ENCODE measurements around the gene KIRREL3. TPM values are rescaled to one million over a fixed set of nuclear protein-coding genes. Genes with fewer than 3 reads are reported as not detected.

The KIRREL3 gene
- total and polyA plus RNA-seq, 5 donors from 2014 or later, result not detected

DNA sequence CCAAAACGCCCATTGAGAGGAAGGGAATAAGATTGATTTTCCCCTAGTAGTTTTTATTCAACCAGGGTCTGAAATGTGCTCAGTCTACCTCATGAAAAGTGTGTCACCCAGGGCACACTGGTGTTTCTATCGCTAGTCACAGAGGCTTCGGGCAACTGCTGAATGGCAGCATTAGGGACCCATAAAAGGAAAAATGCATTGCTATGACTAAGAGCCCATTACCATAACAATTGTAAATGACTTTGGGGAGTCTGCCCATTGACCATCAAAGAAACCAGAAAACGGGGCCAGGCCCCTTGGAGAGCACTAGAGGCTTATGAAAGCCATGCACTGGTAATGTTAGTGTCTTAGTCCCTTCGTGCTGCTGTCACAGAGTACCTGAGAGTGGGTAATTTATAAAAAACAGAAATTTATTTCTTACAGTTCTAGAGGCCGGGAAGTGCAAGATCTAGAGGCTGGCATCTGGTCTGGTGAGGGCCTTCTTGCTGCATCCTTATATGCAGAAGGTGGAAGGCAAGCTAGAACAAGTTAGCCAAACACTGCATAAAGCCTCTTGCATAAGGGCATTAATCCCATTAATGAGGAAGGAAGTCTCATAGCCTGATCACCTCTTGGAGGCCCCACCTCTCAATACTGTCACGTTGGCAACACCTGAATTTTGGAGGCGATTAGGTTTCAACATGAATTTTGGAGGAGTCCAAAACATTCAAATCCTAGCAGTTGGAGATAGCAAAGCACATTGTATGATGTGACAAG, 338.4 kb downstream of the KIRREL3 start:
- no peaks in the 10 kb centered on the region for H3K27me3 ChIP-seq (ENCODE audit: control insufficient read depth, insufficient read depth, low read length)
- Mint-ChIP-seq H3K27ac (no peak overlapping the region), H3K4me3 (no peak overlapping the region), H3K27me3 (peaks cover 6% of the 10 kb centered on the region), H3K4me1 (no peaks in the 10 kb centered on the region), H3K9me3 (peaks cover 0 to 3% (median 0%) of the 10 kb centered on the region in 7 donors), H3K36me3 (no peaks in the 10 kb centered on the region)
- H3K4me3 ChIP-seq (ENCODE audit: low read depth, low read length), result no peak overlapping the region
- no peak overlapping the region for H3K27ac ChIP-seq (ENCODE audit: insufficient read depth, low read length, poor library complexity, severe bottlenecking)
- no peaks in the 10 kb centered on the region for H3K9me3 ChIP-seq (ENCODE audit: control insufficient read depth in 2 of 2, low read length in 2 of 2)
- H3K4me1 ChIP-seq (ENCODE audit: control insufficient read depth, insufficient read depth, low read length, poor library complexity, severe bottlenecking), result no peaks in the 10 kb centered on the region
- DNase-seq (no peak), ATAC-seq (ENCODE audit: low read depth in 2 of 2) (no peak)
- H3K36me3 ChIP-seq (ENCODE audit: control insufficient read depth, insufficient read depth, low read length), result no peaks in the 10 kb centered on the region

DNA sequence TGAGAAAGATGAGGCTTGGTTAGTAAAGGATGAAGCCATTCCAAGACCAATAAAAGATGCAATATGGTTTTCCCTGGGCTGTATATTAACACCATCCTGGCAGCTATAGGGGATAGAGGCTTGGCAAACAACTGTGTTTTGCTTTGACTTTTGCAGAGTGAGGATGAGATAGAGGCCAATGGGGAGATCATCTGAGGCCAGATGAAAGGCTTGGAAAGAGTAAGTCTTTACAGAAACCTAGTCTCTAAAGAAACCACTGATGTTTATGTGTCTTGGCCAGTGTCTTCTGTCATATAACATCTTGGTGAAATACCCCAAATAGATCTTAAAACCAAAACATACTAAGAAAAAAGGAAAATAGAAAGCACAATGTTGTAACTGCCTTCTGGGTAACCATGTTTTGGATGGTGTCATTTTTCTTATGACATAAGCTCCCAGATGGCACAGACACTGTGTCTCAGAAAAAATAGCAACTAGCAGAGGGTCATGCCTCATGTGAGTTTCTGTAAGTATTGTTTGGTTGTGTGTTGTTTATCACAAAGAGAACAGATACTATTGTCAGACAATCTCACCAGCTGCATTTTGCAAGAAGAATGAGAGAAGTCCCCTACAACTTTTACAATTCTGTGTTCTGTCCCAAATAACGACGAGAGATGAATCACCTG, 339.7 kb downstream of the KIRREL3 start:
- H3K27me3 ChIP-seq (ENCODE audit: control insufficient read depth, insufficient read depth, low read length), result no peaks in the 10 kb centered on the region
- H3K4me3 ChIP-seq (ENCODE audit: low read depth, low read length), result no peak overlapping the region
- H3K9me3 Mint-ChIP-seq, result peaks cover 0 to 3% (median 0%) of the 10 kb centered on the region in 7 donors
- no peaks in the 10 kb centered on the region for H3K4me1 Mint-ChIP-seq
- no peaks in the 10 kb centered on the region for H3K36me3 Mint-ChIP-seq
- H3K4me3 Mint-ChIP-seq, result no peak overlapping the region
- H3K27me3 Mint-ChIP-seq, result peaks cover 5% of the 10 kb centered on the region
- H3K27ac ChIP-seq (ENCODE audit: insufficient read depth, low read length, poor library complexity, severe bottlenecking), result no peak overlapping the region
- DNase-seq (no peak), ATAC-seq (ENCODE audit: low read depth in 2 of 2) (no peak)
- H3K9me3 ChIP-seq (ENCODE audit: control insufficient read depth in 2 of 2, low read length in 2 of 2), result no peaks in the 10 kb centered on the region
- no peaks in the 10 kb centered on the region for H3K4me1 ChIP-seq (ENCODE audit: control insufficient read depth, insufficient read depth, low read length, poor library complexity, severe bottlenecking)
- no peaks in the 10 kb centered on the region for H3K36me3 ChIP-seq (ENCODE audit: control insufficient read depth, insufficient read depth, low read length)
- no peak overlapping the region for H3K27ac Mint-ChIP-seq

GRCh38 chr11:126660321-126660720, 340.2 kb downstream of the KIRREL3 start:
- no peaks in the 10 kb centered on the region for H3K27me3 Mint-ChIP-seq
- DNase-seq (no peak), ATAC-seq (ENCODE audit: low read depth in 2 of 2) (no peak)
- H3K4me1 ChIP-seq (ENCODE audit: control insufficient read depth, insufficient read depth, low read length, poor library complexity, severe bottlenecking), result no peaks in the 10 kb centered on the region
- H3K4me3 Mint-ChIP-seq, result no peak overlapping the region
- H3K36me3 ChIP-seq (ENCODE audit: control insufficient read depth, insufficient read depth, low read length), result no peaks in the 10 kb centered on the region
- peaks cover 0 to 3% (median 0%) of the 10 kb centered on the region in 7 donors for H3K9me3 Mint-ChIP-seq
- H3K36me3 Mint-ChIP-seq, result no peaks in the 10 kb centered on the region
- no peaks in the 10 kb centered on the region for H3K9me3 ChIP-seq (ENCODE audit: control insufficient read depth in 2 of 2, low read length in 2 of 2)
- no peak overlapping the region for H3K27ac ChIP-seq (ENCODE audit: insufficient read depth, low read length, poor library complexity, severe bottlenecking)
- no peaks in the 10 kb centered on the region for H3K27me3 ChIP-seq (ENCODE audit: control insufficient read depth, insufficient read depth, low read length)
- H3K4me3 ChIP-seq (ENCODE audit: low read depth, low read length), result no peak overlapping the region
- no peak overlapping the region for H3K27ac Mint-ChIP-seq
- no peaks in the 10 kb centered on the region for H3K4me1 Mint-ChIP-seq

GRCh38 chr11:126658306-126659056, 342.1 kb downstream of the KIRREL3 start:
- Histone ChIP-seq H3K27me3 (ENCODE audit: control insufficient read depth, insufficient read depth, low read length) (no peaks in the 10 kb centered on the region), H3K36me3 (ENCODE audit: control insufficient read depth, insufficient read depth, low read length) (no peaks in the 10 kb centered on the region), H3K4me1 (ENCODE audit: control insufficient read depth, insufficient read depth, low read length, poor library complexity, severe bottlenecking) (no peaks in the 10 kb centered on the region), H3K9me3 (ENCODE audit: control insufficient read depth in 2 of 2, low read length in 2 of 2) (no peaks in the 10 kb centered on the region), H3K4me3 (ENCODE audit: low read depth, low read length) (no peak overlapping the region), H3K27ac (ENCODE audit: insufficient read depth, low read length, poor library complexity, severe bottlenecking) (no peak overlapping the region)
- Mint-ChIP-seq H3K27ac (no peak overlapping the region), H3K36me3 (no peaks in the 10 kb centered on the region), H3K4me3 (no peak overlapping the region), H3K9me3 (peaks cover 0 to 3% (median 0%) of the 10 kb centered on the region in 7 donors), H3K4me1 (no peaks in the 10 kb centered on the region), H3K27me3 (no peaks in the 10 kb centered on the region)
- DNase-seq (no peak), ATAC-seq (ENCODE audit: low read depth in 2 of 2) (no peak)

- ATAC-seq (ENCODE audit: low read depth in 2 of 2), result no peak
- Histone ChIP-seq H3K27me3 (ENCODE audit: control insufficient read depth, insufficient read depth, low read length) (no peaks in the 10 kb centered on the region), H3K36me3 (ENCODE audit: control insufficient read depth, insufficient read depth, low read length) (no peaks in the 10 kb centered on the region), H3K4me1 (ENCODE audit: control insufficient read depth, insufficient read depth, low read length, poor library complexity, severe bottlenecking) (no peaks in the 10 kb centered on the region), H3K27ac (ENCODE audit: insufficient read depth, low read length, poor library complexity, severe bottlenecking) (no peak overlapping the region), H3K4me3 (ENCODE audit: low read depth, low read length) (no peak overlapping the region), H3K9me3 (ENCODE audit: control insufficient read depth in 2 of 2, low read length in 2 of 2) (no peaks in the 10 kb centered on the region)
- no peak for DNase-seq
- no peak overlapping the region for H3K27ac Mint-ChIP-seq
- H3K9me3 Mint-ChIP-seq, result peaks cover 0 to 3% (median 0%) of the 10 kb centered on the region in 7 donors
- no peaks in the 10 kb centered on the region for H3K36me3 Mint-ChIP-seq
- H3K27me3 Mint-ChIP-seq, result no peaks in the 10 kb centered on the region
- H3K4me1 Mint-ChIP-seq, result no peaks in the 10 kb centered on the region
- no peak overlapping the region for H3K4me3 Mint-ChIP-seq
Observed at GRCh38 chr11:126655807-126656128, 344.8 kb downstream of the KIRREL3 start.

DNA sequence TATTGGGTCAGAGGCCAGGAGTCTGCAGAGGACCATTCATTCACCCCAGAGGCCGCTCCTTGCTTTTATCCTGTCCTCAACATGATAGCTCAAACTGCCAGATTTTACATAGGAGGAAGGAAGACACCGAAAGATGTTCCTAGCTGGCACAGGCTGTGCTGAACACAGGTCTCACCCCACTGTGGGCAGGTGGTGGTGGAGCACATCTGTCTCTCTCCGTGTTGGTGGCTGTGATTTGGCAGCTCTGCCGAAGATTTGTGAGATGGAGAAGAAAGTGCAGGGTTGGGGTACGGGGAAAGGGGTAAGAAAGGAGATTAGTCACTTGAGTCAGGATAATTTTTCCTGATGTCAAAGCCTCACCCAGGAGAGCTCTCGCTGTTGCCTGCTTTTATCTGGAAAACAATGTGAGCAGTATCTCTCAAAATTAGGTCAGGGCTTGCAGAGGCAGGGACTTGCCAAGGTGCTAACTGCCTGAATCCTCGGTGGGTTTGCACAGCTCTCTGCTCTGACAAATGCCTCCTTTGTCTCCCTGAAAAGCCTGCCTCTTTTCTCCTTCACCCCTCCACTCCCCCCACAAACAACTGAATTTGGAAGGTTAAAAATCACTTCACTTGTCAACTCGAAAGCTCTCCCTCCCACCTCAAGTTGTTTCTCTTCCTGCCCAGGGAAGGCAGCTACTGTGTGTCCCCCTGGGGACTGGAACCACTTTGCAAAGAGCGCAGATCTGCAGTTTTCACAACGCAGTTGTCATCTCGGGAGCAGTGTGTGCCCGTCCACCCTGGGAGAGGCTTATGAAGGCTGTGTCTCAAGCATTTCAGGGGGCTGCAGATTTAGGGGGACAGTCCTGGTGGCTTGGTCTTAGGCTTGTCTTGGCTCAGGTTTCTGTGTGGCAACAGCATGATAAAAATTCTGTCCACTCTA, 345.4 kb downstream of the KIRREL3 start:
- H3K27ac Mint-ChIP-seq, result no peak overlapping the region
- no peaks in the 10 kb centered on the region for H3K27me3 ChIP-seq (ENCODE audit: control insufficient read depth, insufficient read depth, low read length)
- no peaks in the 10 kb centered on the region for H3K9me3 ChIP-seq (ENCODE audit: control insufficient read depth in 2 of 2, low read length in 2 of 2)
- no peak overlapping the region for H3K27ac ChIP-seq (ENCODE audit: insufficient read depth, low read length, poor library complexity, severe bottlenecking)
- H3K36me3 Mint-ChIP-seq, result no peaks in the 10 kb centered on the region
- H3K9me3 Mint-ChIP-seq, result peaks cover 0 to 3% (median 0%) of the 10 kb centered on the region in 7 donors
- no peaks in the 10 kb centered on the region for H3K36me3 ChIP-seq (ENCODE audit: control insufficient read depth, insufficient read depth, low read length)
- H3K4me1 Mint-ChIP-seq, result no peaks in the 10 kb centered on the region
- H3K4me3 ChIP-seq (ENCODE audit: low read depth, low read length), result no peak overlapping the region
- DNase-seq, result no peak
- H3K27me3 Mint-ChIP-seq, result no peaks in the 10 kb centered on the region
- no peak overlapping the region for H3K4me3 Mint-ChIP-seq
- ATAC-seq (ENCODE audit: low read depth in 2 of 2), result no peak
- H3K4me1 ChIP-seq (ENCODE audit: control insufficient read depth, insufficient read depth, low read length, poor library complexity, severe bottlenecking), result no peaks in the 10 kb centered on the region

- Mint-ChIP-seq H3K36me3 (no peaks in the 10 kb centered on the region), H3K4me1 (no peaks in the 10 kb centered on the region), H3K27ac (no peak overlapping the region), H3K27me3 (peaks cover under 1% of the 10 kb centered on the region), H3K9me3 (peaks cover 0 to 3% (median 0%) of the 10 kb centered on the region in 7 donors), H3K4me3 (no peak overlapping the region)
- Histone ChIP-seq H3K36me3 (ENCODE audit: control insufficient read depth, insufficient read depth, low read length) (no peaks in the 10 kb centered on the region), H3K27ac (ENCODE audit: insufficient read depth, low read length, poor library complexity, severe bottlenecking) (no peak overlapping the region), H3K4me1 (ENCODE audit: control insufficient read depth, insufficient read depth, low read length, poor library complexity, severe bottlenecking) (no peaks in the 10 kb centered on the region), H3K4me3 (ENCODE audit: low read depth, low read length) (no peak overlapping the region), H3K9me3 (ENCODE audit: control insufficient read depth in 2 of 2, low read length in 2 of 2) (no peaks in the 10 kb centered on the region), H3K27me3 (ENCODE audit: control insufficient read depth, insufficient read depth, low read length) (no peaks in the 10 kb centered on the region)
- DNase-seq (no peak), ATAC-seq (ENCODE audit: low read depth in 2 of 2) (no peak)
Observed at GRCh38 chr11:126653040-126653439, 347.5 kb downstream of the KIRREL3 start.
